Right lobe of liver (tissue), 6 donors: ENCODE results near the gene PALMD. TPM values are rescaled to one million over a fixed set of nuclear protein-coding genes. Genes with fewer than 3 reads are reported as not detected.

Source experiments
- ATAC-seq, 4 donors: fragments of 200-7000 bp; cut with Tn5 transposase; one replicate each; pipeline ENCODE4 v1.9.1; 2020; ENCODE audit warnings: mild to moderate bottlenecking in 4 of 4, moderate library complexity in 4 of 4
- DNase-seq, 3 donors: peaks; one replicate each; pipeline ENCODE4 v3.0.0-alpha.2; 2020
- H3K27ac ChIP-seq, 3 donors: fragments of 200-600 bp; one replicate each; pipeline ENCODE4 v1.8.0; 2022
- H3K27me3 ChIP-seq, 2 donors: fragments of 200-600 bp; one replicate each; pipeline ENCODE4 v1.8.0; 2022
- H3K36me3 ChIP-seq, 4 donors: fragments of 200-600 bp; sonication (generic) in 1 of 4; one replicate each; pipeline versions ENCODE4 v1.5.1 to v1.8.0; 2017 to 2022; ENCODE audit warnings: control low read depth in 1 of 4
- H3K4me1 ChIP-seq, 4 donors: fragments of 200-600 bp; sonication (generic) in 1 of 4; one replicate each; pipeline versions ENCODE4 v1.5.1 to v1.8.0; 2017 to 2022; ENCODE audit warnings: control low read depth in 1 of 4
- H3K4me3 ChIP-seq, 3 donors: fragments of 200-600 bp; one replicate each; pipeline ENCODE4 v1.8.0; 2022
- H3K9me3 ChIP-seq, 4 donors: fragments of 200-600 bp; sonication (generic) in 1 of 4; one replicate each; pipeline versions ENCODE4 v1.5.1 to v1.8.0; 2017 to 2022; ENCODE audit warnings: control low read depth in 1 of 4
- POLR2A ChIP-seq: fragments of 450-650 bp; IDR thresholded peaks from one replicate; pipeline ENCODE4 v1.6.1; 2017; ENCODE audit warnings: antibody characterized with exemption, mild to moderate bottlenecking
- WGBS: methylation state at CpG from one replicate; pipeline ENCODE4 v1.1.6; 2018; ENCODE audit warnings: low coverage, low lambda C conversion rate; ENCODE audit not compliant: insufficient coverage; ENCODE audit errors: missing lambda C conversion rate; 5-methylcytosine and 5-hydroxymethylcytosine counted together
- intact Hi-C, 2 donors: fragments of 100-400 bp; cut with DNase I; formaldehyde crosslinking; loops; one replicate each; pipeline versions ENCODE4 v1.11.2 to v1.14.1; 2022
- total RNA-seq, 6 experiments: library from RNA; depleted of rRNA in 2 of 6; stranded (reverse); fragments of >200 nt in 2 of 6; fragmentation: NEBNext Ultra II Directional in 3 of 6; extraction: Animal tissue kit (Norgen Biotek cat#: 25700) in 3 of 6; gene quantifications; one replicate each; pipeline versions ENCODE4 v1.1.0 to v1.2.4, GENCODE V29; 2016 to 2023
- TF ChIP-seq, protein P1 (sequence below), 4 donors: fragments of 200-600 bp in 3 of 4; fragments of 450-650 bp in 1 of 4; IDR thresholded peaks; one replicate each; pipeline versions ENCODE4 v1.5.1 to v1.8.0; 2016 to 2022; ENCODE audit warnings: antibody characterized with exemption in 4 of 4, mild to moderate bottlenecking in 2 of 4
- donor health status: DM: no; HTN: yes; CAD: no.
- donor health status: DM: no; HTN: no; CAD: no.
- donor health status: DM: no; HTN: no; CAD: no.
- donor health status: DM: no; HTN: yes; CAD: no.
- donor health status: DM: no; HTN: yes; CAD: no.

Gene PALMD
- total RNA-seq, 6 experiments from 2014 or later = 15.0 to 21.1 (median 18.2) TPM

DNA sequence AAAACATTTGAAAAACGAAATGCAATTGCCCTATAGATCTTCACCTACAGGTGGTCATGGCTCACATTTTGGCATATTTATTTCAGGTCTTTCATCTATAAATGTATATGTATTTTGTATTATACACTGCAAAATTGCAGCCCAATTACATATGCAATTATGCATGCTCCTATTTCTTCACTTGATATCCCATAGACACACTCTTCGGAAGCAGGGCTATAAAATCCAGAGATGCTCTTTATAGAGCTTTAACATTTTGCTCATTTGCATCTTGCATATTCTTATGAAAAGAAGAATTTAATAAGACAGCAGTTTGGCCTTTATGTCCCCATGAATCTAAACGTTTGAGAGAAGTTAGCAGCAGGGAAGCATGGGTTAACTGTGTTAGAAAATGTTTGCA is 44.7 kb upstream of the PALMD start:
- Histone ChIP-seq H3K27ac (no peak overlapping the region), H3K4me1 (peaks cover 0 to 9% (median 0%) of the 10 kb centered on the region in 4 donors), H3K36me3 (no peaks in the 10 kb centered on the region), H3K9me3 (no peaks in the 10 kb centered on the region), H3K27me3 (no peaks in the 10 kb centered on the region), H3K4me3 (no peak overlapping the region)
- intact Hi-C loops = no loop called here
- 63% methylated on average over 3 of the region's 3 CpGs for WGBS
- TF ChIP-seq, protein P1, sequence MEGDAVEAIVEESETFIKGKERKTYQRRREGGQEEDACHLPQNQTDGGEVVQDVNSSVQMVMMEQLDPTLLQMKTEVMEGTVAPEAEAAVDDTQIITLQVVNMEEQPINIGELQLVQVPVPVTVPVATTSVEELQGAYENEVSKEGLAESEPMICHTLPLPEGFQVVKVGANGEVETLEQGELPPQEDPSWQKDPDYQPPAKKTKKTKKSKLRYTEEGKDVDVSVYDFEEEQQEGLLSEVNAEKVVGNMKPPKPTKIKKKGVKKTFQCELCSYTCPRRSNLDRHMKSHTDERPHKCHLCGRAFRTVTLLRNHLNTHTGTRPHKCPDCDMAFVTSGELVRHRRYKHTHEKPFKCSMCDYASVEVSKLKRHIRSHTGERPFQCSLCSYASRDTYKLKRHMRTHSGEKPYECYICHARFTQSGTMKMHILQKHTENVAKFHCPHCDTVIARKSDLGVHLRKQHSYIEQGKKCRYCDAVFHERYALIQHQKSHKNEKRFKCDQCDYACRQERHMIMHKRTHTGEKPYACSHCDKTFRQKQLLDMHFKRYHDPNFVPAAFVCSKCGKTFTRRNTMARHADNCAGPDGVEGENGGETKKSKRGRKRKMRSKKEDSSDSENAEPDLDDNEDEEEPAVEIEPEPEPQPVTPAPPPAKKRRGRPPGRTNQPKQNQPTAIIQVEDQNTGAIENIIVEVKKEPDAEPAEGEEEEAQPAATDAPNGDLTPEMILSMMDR (IDR thresholded peaks at IDR 0.05) = no peak
- TF ChIP-seq POLR2A = no peak
- ATAC-seq (no peak), DNase-seq (no peak)

DNA sequence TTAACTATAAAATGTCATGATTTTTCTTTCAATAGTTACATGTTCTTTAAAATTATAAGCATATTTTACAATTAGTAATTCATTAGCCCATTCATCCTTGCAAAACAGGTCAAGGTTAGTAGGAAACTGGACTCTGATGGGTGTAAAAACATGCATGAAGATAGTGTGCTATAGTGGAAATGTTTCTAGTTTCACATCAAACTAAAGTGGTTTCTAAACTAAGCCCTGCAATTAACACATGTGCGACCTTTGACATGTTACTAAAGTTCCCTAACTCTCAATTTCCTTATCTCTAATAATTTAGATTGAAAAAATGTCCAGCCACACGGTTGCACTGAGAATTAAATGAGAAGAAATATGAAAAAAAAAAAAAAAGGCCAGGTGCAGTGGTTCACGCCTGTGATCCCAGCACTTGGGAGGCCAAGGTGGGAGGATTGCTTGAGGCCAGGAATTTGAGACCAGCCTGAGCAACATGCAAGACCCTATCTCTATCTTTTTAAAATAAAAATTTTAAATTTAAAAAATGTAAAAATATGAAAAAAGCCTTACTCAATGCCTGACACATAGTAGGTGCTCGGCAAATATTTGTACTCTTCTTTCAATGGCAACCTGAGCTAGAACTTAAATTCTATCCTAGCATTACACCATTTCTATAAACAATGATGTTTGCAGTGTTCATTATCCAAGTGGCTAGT is 44.1 kb upstream of the PALMD start:
- no peak overlapping the region for H3K4me3 ChIP-seq
- H3K27me3 ChIP-seq = no peaks in the 10 kb centered on the region
- TF ChIP-seq, protein P1 (IDR thresholded peaks at IDR 0.05) = no peak
- TF ChIP-seq POLR2A = no peak
- H3K4me1 ChIP-seq = peaks cover 0 to 9% (median 0%) of the 10 kb centered on the region in 4 donors
- H3K36me3 ChIP-seq = no peaks in the 10 kb centered on the region
- DNase-seq = no peak
- 83% methylated on average over 4 of the region's 4 CpGs for WGBS
- no peaks in the 10 kb centered on the region for H3K9me3 ChIP-seq
- ATAC-seq = no peak
- H3K27ac ChIP-seq = no peak overlapping the region
- intact Hi-C loops = no loop called here

DNA sequence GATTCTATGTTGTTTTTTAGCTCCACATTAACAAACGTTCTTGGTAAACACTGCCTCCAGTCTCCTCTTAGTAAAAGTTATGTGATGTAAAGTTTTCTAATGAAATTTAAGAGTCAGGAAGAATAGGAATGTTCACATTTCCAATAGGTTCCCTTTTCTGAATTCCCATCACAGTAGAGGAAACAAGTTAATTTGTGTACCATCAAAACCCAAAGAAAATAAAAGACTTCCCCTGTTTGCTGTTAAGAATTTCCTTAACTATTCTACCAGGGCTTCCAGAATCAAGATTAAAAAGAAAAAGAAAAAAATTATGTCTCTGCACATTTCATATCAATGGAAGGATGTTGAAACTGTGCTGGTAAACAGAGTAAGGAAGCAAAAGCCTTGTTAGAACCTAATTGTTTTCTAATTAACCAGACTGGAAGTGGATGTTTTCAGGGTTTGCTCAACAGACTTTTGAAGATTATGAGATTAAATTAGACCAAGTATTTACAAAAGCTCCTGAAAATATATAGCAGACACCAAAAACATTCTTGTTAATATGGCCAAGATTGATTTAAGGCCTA is 43.4 kb upstream of the PALMD start:
- TF ChIP-seq, protein P1 (IDR thresholded peaks at IDR 0.05) = no peak
- TF ChIP-seq POLR2A = no peak
- no peaks in the 10 kb centered on the region for H3K9me3 ChIP-seq
- no peak for DNase-seq
- peak in 1 of 4 donors; percentile 21 for ATAC-seq
- H3K4me1 ChIP-seq = peaks cover 0 to 9% (median 0%) of the 10 kb centered on the region in 4 donors
- no peak overlapping the region for H3K27ac ChIP-seq
- H3K27me3 ChIP-seq = no peaks in the 10 kb centered on the region
- H3K4me3 ChIP-seq = no peak overlapping the region
- intact Hi-C loops = no loop called here
- H3K36me3 ChIP-seq = no peaks in the 10 kb centered on the region
- 20% methylated on average over 1 of the region's 1 CpG for WGBS

DNA sequence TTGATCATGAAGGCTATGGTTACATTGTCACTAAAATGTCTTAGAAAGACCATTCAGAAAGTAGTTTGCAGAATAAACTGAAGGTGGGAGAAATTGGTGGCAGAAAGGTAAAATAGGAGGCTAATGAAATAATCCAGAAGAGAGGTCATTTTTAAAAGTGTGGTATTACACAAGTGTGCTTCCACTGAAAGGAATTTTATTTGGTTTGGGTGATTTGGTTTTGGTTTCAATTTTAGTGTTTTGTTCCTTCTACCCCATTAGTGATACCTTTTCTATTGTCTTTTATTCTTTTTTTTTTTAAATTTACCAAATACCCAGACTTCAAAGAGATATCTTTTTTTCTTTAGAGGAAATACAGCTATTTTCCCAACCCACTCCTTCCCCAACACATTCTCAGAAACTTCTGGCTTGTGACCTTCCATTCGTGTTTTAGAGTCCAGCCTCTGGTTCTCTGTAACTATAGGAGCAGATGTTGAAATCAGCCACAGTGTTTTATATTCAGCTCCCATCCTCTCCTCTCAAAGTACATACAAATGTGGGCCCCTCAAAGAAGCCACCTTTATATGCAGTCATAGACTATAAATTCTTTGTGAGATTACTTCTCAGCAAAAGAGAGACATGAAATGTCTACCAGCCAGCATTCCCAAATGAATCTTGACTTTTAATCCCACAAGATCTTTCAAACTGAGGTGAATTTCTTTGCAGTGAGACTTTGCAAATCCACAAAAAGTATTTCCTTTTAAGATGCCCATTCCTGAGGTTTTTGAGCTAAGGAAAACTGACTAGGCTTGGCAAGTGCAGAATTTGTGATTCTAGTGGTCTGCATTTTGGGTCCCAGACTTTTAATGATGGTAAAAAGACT is 42.0 kb upstream of the PALMD start:
- Histone ChIP-seq H3K4me3 (peak overlapping the region; percentile 8 to 43 (median 25)), H3K27me3 (no peaks in the 10 kb centered on the region), H3K4me1 (peaks cover 0 to 9% (median 0%) of the 10 kb centered on the region in 4 donors), H3K27ac (peak overlapping the region; percentile 52 to 81 (median 75)), H3K36me3 (no peaks in the 10 kb centered on the region), H3K9me3 (no peaks in the 10 kb centered on the region)
- TF ChIP-seq POLR2A = no peak
- TF ChIP-seq, protein P1 (IDR thresholded peaks at IDR 0.05) = no peak
- ATAC-seq (peak; percentile 84 to 93 (median 90)), DNase-seq (no peak)
- WGBS = 25% methylated on average over 1 of the region's 1 CpG
- intact Hi-C loops = no loop called here
